ENCODE data around the gene CREG1.

The CREG1 gene

GRCh38 chr1:167532375-167532774 is 21.2 kb downstream of the CREG1 start:
- H3K27me3 ChIP-seq (ENCODE audit: insufficient read depth, poor library complexity, severe bottlenecking) = no peaks in the 10 kb centered on the region
- H3K27ac ChIP-seq (replicated peaks) = no peak overlapping the region
- no peak overlapping the region for H3K4me3 ChIP-seq (replicated peaks; ENCODE audit: insufficient read depth, low read length)
- no peak for DNase-seq (ENCODE audit: low read depth in 1 of 2, low spot score in 1 of 2)
- TF ChIP-seq POLR2AphosphoS5 (IDR thresholded peaks at IDR 0.05; ENCODE audit: low read depth) (no peak), GABPA (IDR thresholded peaks at IDR 0.05; ENCODE audit: low read depth) (no peak), SPI1 (IDR thresholded peaks at IDR 0.05; ENCODE audit: borderline replicate concordance, low read depth) (no peak), REST (IDR thresholded peaks at IDR 0.05; ENCODE audit: insufficient replicate concordance, low read depth) (no peak), CTCF (IDR thresholded peaks at IDR 0.05; ENCODE audit: insufficient read depth, low read length) (no peak)

GRCh38 chr1:167529829-167530474 is 23.6 kb downstream of the CREG1 start:
- Histone ChIP-seq H3K27me3 (ENCODE audit: insufficient read depth, poor library complexity, severe bottlenecking) (no peaks in the 10 kb centered on the region), H3K4me3 (replicated peaks; ENCODE audit: insufficient read depth, low read length) (no peak overlapping the region), H3K27ac (replicated peaks) (no peak overlapping the region)
- DNase-seq (ENCODE audit: low read depth in 1 of 2, low spot score in 1 of 2) = no peak
- TF ChIP-seq CTCF (IDR thresholded peaks at IDR 0.05; ENCODE audit: insufficient read depth, low read length) (no peak), SPI1 (IDR thresholded peaks at IDR 0.05; ENCODE audit: borderline replicate concordance, low read depth) (no peak), GABPA (IDR thresholded peaks at IDR 0.05; ENCODE audit: low read depth) (no peak), POLR2AphosphoS5 (IDR thresholded peaks at IDR 0.05; ENCODE audit: low read depth) (no peak), REST (IDR thresholded peaks at IDR 0.05; ENCODE audit: insufficient replicate concordance, low read depth) (no peak)

- Histone ChIP-seq H3K4me3 (replicated peaks; ENCODE audit: insufficient read depth, low read length) (no peak overlapping the region), H3K27ac (replicated peaks) (no peak overlapping the region), H3K27me3 (ENCODE audit: insufficient read depth, poor library complexity, severe bottlenecking) (no peaks in the 10 kb centered on the region)
- TF ChIP-seq REST (IDR thresholded peaks at IDR 0.05; ENCODE audit: insufficient replicate concordance, low read depth) (no peak), POLR2AphosphoS5 (IDR thresholded peaks at IDR 0.05; ENCODE audit: low read depth) (no peak), CTCF (IDR thresholded peaks at IDR 0.05; ENCODE audit: insufficient read depth, low read length) (no peak), SPI1 (IDR thresholded peaks at IDR 0.05; ENCODE audit: borderline replicate concordance, low read depth) (no peak), GABPA (IDR thresholded peaks at IDR 0.05; ENCODE audit: low read depth) (no peak)
- no peak for DNase-seq (ENCODE audit: low read depth in 1 of 2, low spot score in 1 of 2)
Measured at GRCh38 chr1:167528057-167528728, 25.4 kb downstream of the CREG1 start.
